DMS153 treated with DMSO at 0.1 percent for 48 hours (cell line): Measurements from ENCODE around the gene GRAP.

ENCODE experiments used
- DNase-seq: peaks from one replicate; lab custom pipeline; 2025; ENCODE audit not compliant: unreplicated experiment; lab: John Stamatoyannopoulos, UW

GRAP gene

GRCh38 chr17:19003543-19004420 is 43.0 kb downstream of the GRAP start:
- DNase-seq = no peak

GRCh38 chr17:19002805-19003542 is 43.8 kb downstream of the GRAP start:
- DNase-seq = no peak

GRCh38 chr17:19001907-19002590 is 44.7 kb downstream of the GRAP start:
- DNase-seq = no peak

- no peak for DNase-seq
Measured at GRCh38 chr17:19000531-19001325, 46.0 kb downstream of the GRAP start.

- DNase-seq = no peak
Measured at GRCh38 chr17:18999911-19000310, 46.8 kb downstream of the GRAP start.

GRCh38 chr17:18999394-18999793 is 47.4 kb downstream of the GRAP start:
- DNase-seq = no peak

GRCh38 chr17:18997650-18998196 is 49.0 kb downstream of the GRAP start:
- no peak for DNase-seq

- no peak for DNase-seq
Measured at GRCh38 chr17:18996458-18996857, 50.3 kb downstream of the GRAP start.

- DNase-seq = no peak
Measured at GRCh38 chr17:18995220-18995619, 51.5 kb downstream of the GRAP start.

- no peak for DNase-seq
Measured at GRCh38 chr17:18994631-18995030, 52.1 kb downstream of the GRAP start.

- no peak for DNase-seq
Measured at GRCh38 chr17:18993905-18994526, 52.7 kb downstream of the GRAP start.

- no peak for DNase-seq
Measured at GRCh38 chr17:18992454-18993130, 54.2 kb downstream of the GRAP start.

- no peak for DNase-seq
Measured at GRCh38 chr17:18991531-18992315, 55.0 kb downstream of the GRAP start.

GRCh38 chr17:18990331-18990730 is 56.4 kb downstream of the GRAP start:
- no peak for DNase-seq

GRCh38 chr17:18988546-18989173 is 58.1 kb downstream of the GRAP start:
- no peak for DNase-seq

GRCh38 chr17:18987862-18988545 is 58.8 kb downstream of the GRAP start:
- no peak for DNase-seq

- no peak for DNase-seq
Measured at GRCh38 chr17:18987230-18987610, 59.5 kb downstream of the GRAP start.
